Prostate gland (tissue), 2 donors: ENCODE results near the gene KATNA1. TPM values are rescaled to one million over a fixed set of nuclear protein-coding genes. Genes with fewer than 3 reads are reported as not detected.
"Not testable (repeated sequence)": the region's sequence is repeated elsewhere in the genome, so short reads cannot be mapped to it uniquely, and the experiment has no call there.

Experiments
- DNase-seq: peaks from one replicate; pipeline ENCODE4 v3.0.0-alpha.2; 2019; ENCODE audit warnings: low spot score
- H3K27ac ChIP-seq, 2 donors: fragments of 200-600 bp; sonication (generic); 2 replicates each; pipeline ENCODE4 v1.5.1; 2017 to 2019
- H3K27me3 ChIP-seq: fragments of 200-600 bp; sonication (generic); replicated peaks from 2 replicates; pipeline ENCODE4 v1.5.1; 2019; ENCODE audit not compliant: insufficient read depth
- H3K36me3 ChIP-seq, 2 donors: fragments of 200-600 bp; sonication (generic); 1 replicate in 1 of 2; 2 replicates in 1 of 2; pipeline versions ENCODE4 v1.5.1 to v1.8.1; 2017 to 2019
- H3K4me1 ChIP-seq: fragments of 200-600 bp; sonication (generic); replicated peaks from 2 replicates; pipeline ENCODE4 v1.5.1; 2019
- H3K4me3 ChIP-seq, 2 donors: fragments of 200-600 bp; sonication (generic); 2 replicates each; pipeline ENCODE4 v1.5.1; 2017 to 2019
- H3K9me3 ChIP-seq: fragments of 200-600 bp; sonication (generic); 2 replicates; pipeline ENCODE4 v1.5.1; 2017
- POLR2A ChIP-seq: fragments of 450-650 bp; IDR thresholded peaks from one replicate; pipeline ENCODE4 v1.6.1; 2016; ENCODE audit warnings: antibody characterized with exemption, mild to moderate bottlenecking
- POLR2AphosphoS5 ChIP-seq: sonication (generic); formaldehyde crosslinking; IDR thresholded peaks from one replicate; pipeline ENCODE4 v1.6.1; 2017; ENCODE audit warnings: antibody characterized with exemption
- WGBS: methylation state at CpG from one replicate; pipeline ENCODE4 v1.1.5; 2018; 5-methylcytosine and 5-hydroxymethylcytosine counted together
- intact Hi-C: fragments of 100-400 bp; cut with DNase I; formaldehyde crosslinking; loops from one replicate; pipeline ENCODE4 v1.14.2; 2022
- total RNA-seq, 2 donors: library from RNA; depleted of rRNA; stranded (reverse); fragments of >200 nt; gene quantifications; one replicate each; pipeline ENCODE4 v1.1.0, GENCODE V29; 2016
- TF ChIP-seq, protein P1 (sequence below), 4 experiments: fragments of 200-600 bp in 2 of 4; fragments of 450-650 bp in 2 of 4; sonication (generic) in 2 of 4; IDR thresholded peaks; 1 replicate in 3 of 4; 2 replicates in 1 of 4; pipeline ENCODE4 v1.5.1; 2016 to 2019; ENCODE audit warnings: antibody characterized with exemption in 4 of 4, mild to moderate bottlenecking in 2 of 4, moderate library complexity in 2 of 4

Gene KATNA1
- total RNA-seq, 2 donors from 2014 or later: 12.8 to 25.2 TPM

DNA sequence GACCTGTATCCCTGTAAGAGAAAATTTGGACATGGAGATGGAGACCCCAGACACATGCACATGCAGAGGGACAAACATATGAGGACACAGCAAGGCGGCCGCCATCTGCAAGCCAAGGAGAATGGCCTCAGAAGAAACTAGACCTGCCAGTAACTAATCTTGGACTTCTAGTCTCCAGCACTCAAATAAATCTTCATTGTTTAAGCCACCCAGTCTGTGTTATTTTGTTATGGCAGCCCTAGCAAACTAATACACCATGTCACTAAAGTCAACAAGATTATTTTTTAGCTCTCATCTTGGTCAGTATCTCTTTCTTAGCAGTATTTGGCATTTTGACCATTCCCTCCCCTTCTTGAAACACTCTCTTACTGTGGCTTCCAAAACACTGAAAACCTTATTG lies 42.7 kb upstream of the KATNA1 start:
- intact Hi-C loops: no loop called here
- Histone ChIP-seq H3K36me3 (no peaks in the 10 kb centered on the region), H3K4me1 (no peaks in the 10 kb centered on the region), H3K9me3 (no peaks in the 10 kb centered on the region), H3K27ac (no peak overlapping the region), H3K27me3 (no peaks in the 10 kb centered on the region), H3K4me3 (no peak overlapping the region)
- 100% methylated on average over 2 of the region's 2 CpGs for WGBS
- TF ChIP-seq POLR2A (no peak), POLR2AphosphoS5 (no peak)
- TF ChIP-seq, protein P1, sequence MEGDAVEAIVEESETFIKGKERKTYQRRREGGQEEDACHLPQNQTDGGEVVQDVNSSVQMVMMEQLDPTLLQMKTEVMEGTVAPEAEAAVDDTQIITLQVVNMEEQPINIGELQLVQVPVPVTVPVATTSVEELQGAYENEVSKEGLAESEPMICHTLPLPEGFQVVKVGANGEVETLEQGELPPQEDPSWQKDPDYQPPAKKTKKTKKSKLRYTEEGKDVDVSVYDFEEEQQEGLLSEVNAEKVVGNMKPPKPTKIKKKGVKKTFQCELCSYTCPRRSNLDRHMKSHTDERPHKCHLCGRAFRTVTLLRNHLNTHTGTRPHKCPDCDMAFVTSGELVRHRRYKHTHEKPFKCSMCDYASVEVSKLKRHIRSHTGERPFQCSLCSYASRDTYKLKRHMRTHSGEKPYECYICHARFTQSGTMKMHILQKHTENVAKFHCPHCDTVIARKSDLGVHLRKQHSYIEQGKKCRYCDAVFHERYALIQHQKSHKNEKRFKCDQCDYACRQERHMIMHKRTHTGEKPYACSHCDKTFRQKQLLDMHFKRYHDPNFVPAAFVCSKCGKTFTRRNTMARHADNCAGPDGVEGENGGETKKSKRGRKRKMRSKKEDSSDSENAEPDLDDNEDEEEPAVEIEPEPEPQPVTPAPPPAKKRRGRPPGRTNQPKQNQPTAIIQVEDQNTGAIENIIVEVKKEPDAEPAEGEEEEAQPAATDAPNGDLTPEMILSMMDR (IDR thresholded peaks at IDR 0.05): no peak
- DNase-seq: no peak

DNA sequence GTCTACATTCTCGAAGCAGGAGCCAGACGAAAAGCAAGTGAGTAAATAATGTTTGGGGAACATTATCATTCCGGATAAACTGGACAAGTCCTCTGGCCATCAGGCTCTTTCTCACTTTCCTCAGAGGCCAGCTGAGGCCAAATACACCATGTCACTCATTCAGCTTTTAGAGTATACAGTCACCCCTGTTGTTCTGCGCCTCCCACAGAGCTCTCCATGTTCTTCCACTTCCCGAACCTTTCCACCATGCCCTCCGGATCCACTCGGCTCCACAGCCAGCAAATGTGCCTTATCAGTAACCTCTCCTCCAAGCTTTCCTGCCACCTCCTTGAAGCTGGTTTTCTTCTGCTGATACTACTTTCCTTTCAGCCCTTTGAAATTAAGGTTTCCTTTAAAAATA lies 37.7 kb upstream of the KATNA1 start:
- TF ChIP-seq POLR2A: no peak
- no peak for TF ChIP-seq POLR2AphosphoS5
- TF ChIP-seq, protein P1 (IDR thresholded peaks at IDR 0.05): no peak
- intact Hi-C loops: no loop called here
- Histone ChIP-seq H3K4me1 (no peaks in the 10 kb centered on the region), H3K27me3 (no peaks in the 10 kb centered on the region), H3K36me3 (peaks cover 0 to 4% of the 10 kb centered on the region in 2 donors), H3K4me3 (no peak overlapping the region), H3K9me3 (no peaks in the 10 kb centered on the region), H3K27ac (no peak overlapping the region)
- DNase-seq: no peak
- WGBS: 82% methylated on average over 7 of the region's 7 CpGs

DNA sequence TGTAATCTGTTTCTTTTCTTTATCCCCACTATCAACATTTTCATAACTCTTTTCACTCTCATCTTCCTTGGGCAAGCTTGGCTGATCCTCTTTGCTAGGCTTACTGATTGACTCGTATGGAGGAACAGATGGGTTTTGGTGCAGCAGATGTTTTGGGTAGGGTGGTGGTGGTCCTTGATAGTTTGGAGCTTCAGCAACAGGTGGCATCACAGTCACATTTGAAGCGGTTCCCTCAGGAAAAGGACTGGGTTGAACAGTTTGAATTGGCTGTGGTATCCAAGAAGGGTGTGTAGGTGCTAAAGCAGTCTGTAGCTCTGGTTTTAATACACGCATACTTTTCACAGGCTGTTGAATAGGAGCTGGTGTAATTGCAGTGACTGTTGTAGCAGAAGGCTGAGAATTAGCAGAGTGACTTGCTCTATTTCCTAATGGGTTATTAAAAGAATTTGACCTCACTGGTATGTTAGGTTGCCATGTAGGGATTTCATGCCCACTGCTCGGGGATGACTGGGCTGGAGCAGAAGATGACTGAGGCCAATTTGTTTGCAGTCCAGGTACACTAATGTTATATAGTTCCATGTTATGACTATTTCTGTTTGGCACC lies 34.8 kb upstream of the KATNA1 start:
- Histone ChIP-seq H3K9me3 (no peaks in the 10 kb centered on the region), H3K4me3 (no peak overlapping the region), H3K27ac (no peak overlapping the region), H3K27me3 (no peaks in the 10 kb centered on the region), H3K4me1 (no peaks in the 10 kb centered on the region), H3K36me3 (peaks cover 0 to 4% of the 10 kb centered on the region in 2 donors)
- DNase-seq: no peak
- 93% methylated on average over 4 of the region's 4 CpGs for WGBS
- TF ChIP-seq, protein P1 (IDR thresholded peaks at IDR 0.05): no peak
- TF ChIP-seq POLR2A (no peak), POLR2AphosphoS5 (no peak)
- intact Hi-C loops: no loop called here

DNA sequence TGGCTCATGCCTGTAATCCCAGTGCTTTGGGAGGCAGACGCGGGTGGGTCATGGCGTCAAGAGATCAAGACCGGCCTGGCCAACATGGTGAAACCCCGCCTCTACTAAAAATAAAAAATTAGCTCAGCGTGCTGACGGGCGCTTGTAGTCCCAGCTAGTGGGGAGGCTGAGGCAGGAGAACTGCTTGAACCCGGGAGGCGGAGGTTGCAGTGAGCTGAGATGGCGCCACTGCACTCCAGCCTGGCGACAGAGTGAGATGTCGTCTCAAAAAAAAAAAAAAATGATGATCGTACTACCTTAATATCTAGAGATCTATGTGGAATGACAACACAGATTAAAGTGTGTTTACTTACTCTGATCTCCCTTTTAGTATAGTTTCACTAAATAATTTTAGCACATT lies 33.3 kb upstream of the KATNA1 start:
- WGBS: 96% methylated on average over 14 of the region's 14 CpGs
- H3K36me3 ChIP-seq: not testable (repeated sequence)

DNA sequence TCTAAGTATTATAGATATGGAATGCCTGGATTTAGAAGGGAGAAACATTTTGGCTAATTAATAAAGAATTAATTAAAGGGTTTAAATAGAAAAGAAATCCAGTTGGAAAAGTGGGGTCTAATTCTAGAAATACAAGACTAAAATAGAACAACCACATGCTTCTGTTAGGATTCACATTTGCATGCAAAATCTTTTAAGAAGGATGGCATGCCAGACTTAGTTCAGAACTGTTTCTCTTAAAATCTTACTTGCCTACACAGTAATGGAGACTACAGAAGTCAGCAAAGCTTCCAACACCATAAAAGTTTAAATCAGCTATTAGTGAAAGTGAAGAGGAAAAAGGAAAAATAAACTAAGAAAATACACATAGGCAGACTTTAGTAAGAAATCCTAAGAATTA lies 32.7 kb upstream of the KATNA1 start:
- H3K36me3 ChIP-seq: peaks cover 0 to 4% of the 10 kb centered on the region in 2 donors
- no peak overlapping the region for H3K27ac ChIP-seq
- H3K9me3 ChIP-seq: no peaks in the 10 kb centered on the region
- TF ChIP-seq POLR2AphosphoS5 (no peak), POLR2A (no peak)
- TF ChIP-seq, protein P1 (IDR thresholded peaks at IDR 0.05): no peak
- intact Hi-C loops: no loop called here
- no peak overlapping the region for H3K4me3 ChIP-seq
- H3K4me1 ChIP-seq: no peaks in the 10 kb centered on the region
- H3K27me3 ChIP-seq: no peaks in the 10 kb centered on the region
- DNase-seq: no peak

More for the DNA sequence above, 33.3 kb upstream of the KATNA1 start:
- H3K27me3 ChIP-seq, intact Hi-C loops, H3K27ac ChIP-seq, H3K4me3 ChIP-seq, H3K9me3 ChIP-seq, DNase-seq, H3K4me1 ChIP-seq: not testable (repeated sequence)
